Effector memory CD4-positive, alpha-beta T cell (primary cell): ENCODE data around the gene KCTD10.

Experiments used
- DNase-seq, 3 donors: peaks; one replicate each; pipeline ENCODE4 v3.0.0-alpha.2; 2020
- H3K27ac ChIP-seq: 2 replicates; pipeline ENCODE4 v1.7.0; 2013; ENCODE audit warnings: mild to moderate bottlenecking, low read length, moderate library complexity; ENCODE audit not compliant: insufficient read depth, poor library complexity, severe bottlenecking
- H3K27me3 ChIP-seq: replicated peaks from 2 replicates; pipeline ENCODE4 v1.7.0; 2013; ENCODE audit warnings: mild to moderate bottlenecking, low read length; ENCODE audit not compliant: insufficient read depth, control insufficient read depth, poor library complexity, severe bottlenecking
- H3K36me3 ChIP-seq: 2 replicates; pipeline ENCODE4 v1.7.0; 2013; ENCODE audit warnings: mild to moderate bottlenecking, low read length, moderate library complexity; ENCODE audit not compliant: control insufficient read depth, insufficient read depth
- H3K4me1 ChIP-seq: 2 replicates; pipeline ENCODE4 v1.7.0; 2013; ENCODE audit warnings: low read length, mild to moderate bottlenecking; ENCODE audit not compliant: control insufficient read depth, insufficient read depth, poor library complexity, severe bottlenecking
- H3K4me3 ChIP-seq: 2 replicates; pipeline ENCODE4 v1.7.0; 2013; ENCODE audit warnings: low read length, low read depth, mild to moderate bottlenecking; ENCODE audit not compliant: insufficient read depth, poor library complexity, severe bottlenecking
- H3K9me3 ChIP-seq: 2 replicates; pipeline ENCODE4 v1.7.0; 2013; ENCODE audit warnings: mild to moderate bottlenecking, low read length, moderate library complexity; ENCODE audit not compliant: control insufficient read depth

The KCTD10 gene

DNA sequence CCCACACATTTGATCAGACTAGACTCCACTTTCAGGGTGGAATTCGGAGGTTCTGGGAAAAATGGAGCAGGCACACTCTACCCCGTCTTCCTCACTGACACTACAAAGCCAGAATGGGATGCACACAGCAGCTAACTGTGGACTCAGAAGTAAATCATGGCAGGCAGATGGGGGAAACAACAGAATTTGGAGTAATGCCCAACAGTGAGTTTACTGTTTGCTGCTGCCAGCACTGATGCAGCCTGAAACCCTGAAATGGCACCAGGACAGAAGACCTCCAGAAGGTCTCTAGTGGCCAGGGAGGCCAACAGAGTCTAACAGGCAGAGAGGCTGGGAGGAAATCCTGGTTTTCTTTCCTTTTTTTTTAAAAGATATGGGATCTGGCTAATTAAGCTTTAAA lies 24.6 kb downstream of the KCTD10 start:
- Histone ChIP-seq H3K36me3 (peaks cover 78% of the 10 kb centered on the region), H3K27me3 (no peaks in the 10 kb centered on the region), H3K27ac (no peak overlapping the region), H3K4me3 (no peak overlapping the region), H3K9me3 (no peaks in the 10 kb centered on the region), H3K4me1 (no peaks in the 10 kb centered on the region)
- no peak for DNase-seq

DNA sequence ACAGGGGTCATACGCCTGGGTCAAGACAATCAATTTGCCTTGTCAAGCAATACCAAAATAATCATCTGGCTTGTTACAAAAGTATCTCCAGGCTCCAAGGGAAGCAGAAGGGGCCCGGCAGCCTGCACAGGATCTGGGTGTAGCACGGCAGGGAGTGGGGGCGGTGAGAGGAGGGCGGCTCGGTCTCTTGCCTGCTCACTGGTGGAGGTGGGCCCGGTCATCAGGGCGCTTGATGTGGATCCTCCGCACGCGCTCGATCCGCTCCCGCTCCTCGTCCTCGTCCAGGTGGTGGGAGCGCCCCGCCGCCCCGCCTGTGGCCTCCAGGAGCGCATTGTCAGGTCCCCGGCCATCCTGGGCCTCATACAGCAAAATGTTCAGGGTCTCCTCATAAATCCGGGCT lies 25.7 kb downstream of the KCTD10 start:
- Histone ChIP-seq H3K27me3 (no peaks in the 10 kb centered on the region), H3K27ac (no peak overlapping the region), H3K4me1 (no peaks in the 10 kb centered on the region), H3K4me3 (no peak overlapping the region), H3K9me3 (no peaks in the 10 kb centered on the region), H3K36me3 (peaks cover 73% of the 10 kb centered on the region)
- no peak for DNase-seq

DNA sequence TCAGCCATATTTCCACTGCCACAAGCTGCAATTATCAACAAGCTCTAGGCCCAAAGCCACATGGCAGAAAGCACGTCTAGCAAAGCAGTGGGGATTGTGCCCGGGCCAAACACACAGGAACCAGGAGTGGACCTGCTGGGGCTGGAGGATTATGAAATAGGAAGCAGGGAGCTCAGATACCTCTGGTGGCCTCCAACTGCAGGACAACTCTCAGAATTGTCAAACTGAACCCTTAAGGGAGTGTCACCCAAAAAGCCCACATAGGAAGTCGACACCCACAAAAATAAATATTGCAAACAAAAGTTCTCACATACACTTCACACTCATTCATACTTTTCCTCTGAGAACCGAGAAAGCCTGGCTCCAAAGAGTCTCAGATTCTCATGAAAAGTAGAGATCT lies 26.1 kb downstream of the KCTD10 start:
- Histone ChIP-seq H3K27me3 (no peaks in the 10 kb centered on the region), H3K4me3 (no peak overlapping the region), H3K9me3 (no peaks in the 10 kb centered on the region), H3K4me1 (no peaks in the 10 kb centered on the region), H3K36me3 (peaks cover 69% of the 10 kb centered on the region), H3K27ac (no peak overlapping the region)
- DNase-seq = no peak

DNA sequence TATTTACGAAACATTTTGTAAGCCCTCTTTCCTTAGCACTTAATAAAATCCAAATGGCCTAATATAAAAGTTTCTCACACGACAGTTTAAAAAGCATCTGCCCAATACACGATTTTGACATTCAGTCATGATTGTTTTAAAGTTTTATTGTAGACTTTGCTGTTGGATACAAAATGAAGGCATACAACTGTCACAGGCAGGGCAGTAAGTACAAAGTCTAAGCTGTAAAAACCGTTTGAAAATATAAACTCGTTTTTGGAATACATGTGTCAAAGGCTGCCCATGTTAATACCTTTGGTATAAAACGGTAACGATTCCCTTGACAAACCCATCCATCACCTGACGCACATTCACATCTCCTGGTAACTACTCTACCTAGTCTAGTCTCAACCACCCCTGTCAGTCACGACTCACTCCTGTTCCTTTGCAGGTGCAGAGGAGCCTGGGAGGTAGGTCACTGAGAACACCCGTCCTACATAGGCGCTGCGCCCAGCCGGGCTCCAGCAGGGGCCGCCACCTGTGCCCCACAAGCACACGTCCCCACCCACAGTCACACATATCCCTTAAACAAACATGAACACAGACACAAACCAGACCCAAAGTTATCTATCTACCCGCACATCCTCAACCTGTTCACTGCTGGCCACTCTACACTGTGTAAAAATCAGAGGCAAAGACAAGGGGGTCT lies 27.1 kb downstream of the KCTD10 start:
- H3K9me3 ChIP-seq = no peaks in the 10 kb centered on the region
- no peak for DNase-seq
- no peak overlapping the region for H3K27ac ChIP-seq
- H3K4me3 ChIP-seq = no peak overlapping the region
- no peaks in the 10 kb centered on the region for H3K4me1 ChIP-seq
- peaks cover 62% of the 10 kb centered on the region for H3K36me3 ChIP-seq
- H3K27me3 ChIP-seq = no peaks in the 10 kb centered on the region

DNA sequence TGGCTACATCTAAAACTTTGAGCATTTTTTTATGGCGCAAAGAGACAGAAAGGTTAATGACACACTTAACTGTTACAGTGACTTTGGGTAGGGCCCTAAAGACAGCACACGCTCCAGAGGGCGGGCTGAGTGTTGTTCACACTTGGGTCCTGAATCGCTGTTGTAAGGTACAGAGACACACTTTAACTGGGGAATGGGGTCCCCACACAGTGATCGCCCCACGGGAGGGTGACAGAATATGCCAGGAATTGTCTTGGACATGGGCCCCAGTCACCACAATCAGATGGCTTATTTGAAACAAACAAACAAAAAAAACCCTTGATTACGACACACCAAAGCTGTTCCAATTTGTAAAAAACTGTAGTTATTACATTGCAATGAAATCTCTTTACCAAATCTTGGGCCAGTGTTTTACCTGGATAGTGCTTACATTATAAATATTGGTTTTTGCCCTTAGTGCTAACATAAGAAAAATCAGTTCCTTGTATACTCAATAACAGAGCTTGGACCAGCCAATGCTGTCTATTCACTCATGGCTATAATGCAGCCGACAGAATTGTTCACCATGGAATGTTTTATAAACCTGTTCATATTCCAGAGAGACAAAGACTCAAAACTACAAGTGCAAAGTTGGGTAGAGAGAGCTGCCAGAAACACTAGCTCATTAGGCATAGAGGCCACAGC lies 28.3 kb downstream of the KCTD10 start:
- DNase-seq = no peak
- Histone ChIP-seq H3K4me3 (no peak overlapping the region), H3K36me3 (peaks cover 52% of the 10 kb centered on the region), H3K27me3 (no peaks in the 10 kb centered on the region), H3K27ac (no peak overlapping the region), H3K4me1 (no peaks in the 10 kb centered on the region), H3K9me3 (no peaks in the 10 kb centered on the region)

DNA sequence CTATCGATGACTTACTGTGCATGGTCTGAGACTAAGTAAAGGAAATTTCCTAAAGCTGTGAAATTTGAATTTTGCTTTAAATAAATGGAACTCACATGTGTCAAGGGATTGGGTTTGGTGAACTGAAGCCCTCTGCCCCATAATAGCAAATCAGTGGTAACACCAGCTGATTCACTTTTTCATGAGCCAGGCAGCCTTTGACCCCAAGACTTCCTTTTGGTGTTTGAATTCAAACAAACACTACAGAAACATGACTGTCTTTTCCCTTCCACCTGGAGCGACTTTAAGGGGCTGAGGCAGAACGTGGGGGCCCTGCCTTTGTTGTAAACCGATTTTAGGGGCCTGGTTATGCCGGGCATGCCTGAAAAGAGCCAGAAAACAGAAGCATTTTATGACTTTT lies 28.8 kb downstream of the KCTD10 start:
- no peak overlapping the region for H3K27ac ChIP-seq
- H3K36me3 ChIP-seq = peaks cover 47% of the 10 kb centered on the region
- H3K4me1 ChIP-seq = no peaks in the 10 kb centered on the region
- H3K27me3 ChIP-seq = no peaks in the 10 kb centered on the region
- no peak for DNase-seq
- H3K4me3 ChIP-seq = no peak overlapping the region
- no peaks in the 10 kb centered on the region for H3K9me3 ChIP-seq

DNA sequence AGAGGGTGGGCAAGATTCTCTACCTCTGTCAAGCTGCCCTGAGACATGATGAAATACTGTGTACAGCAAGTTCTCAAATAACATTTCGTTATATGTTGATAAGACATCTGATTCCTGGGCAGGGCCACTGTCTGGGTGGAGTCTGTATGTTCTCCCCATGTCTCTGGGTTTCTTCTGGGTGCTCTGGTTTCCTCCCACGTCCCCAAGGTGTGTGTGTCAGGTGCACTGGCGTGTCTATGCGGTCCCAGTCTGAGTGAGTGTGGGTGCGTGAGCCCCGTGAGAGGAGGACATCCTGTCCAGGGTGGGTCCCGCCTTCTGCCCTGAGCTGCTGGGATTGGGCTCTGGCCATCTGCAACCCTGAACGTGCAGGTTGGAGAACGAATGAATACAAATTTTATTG lies 29.6 kb downstream of the KCTD10 start:
- Histone ChIP-seq H3K27ac (no peak overlapping the region), H3K4me1 (no peaks in the 10 kb centered on the region), H3K27me3 (no peaks in the 10 kb centered on the region), H3K4me3 (no peak overlapping the region), H3K9me3 (no peaks in the 10 kb centered on the region), H3K36me3 (peaks cover 43% of the 10 kb centered on the region)
- no peak for DNase-seq

DNA sequence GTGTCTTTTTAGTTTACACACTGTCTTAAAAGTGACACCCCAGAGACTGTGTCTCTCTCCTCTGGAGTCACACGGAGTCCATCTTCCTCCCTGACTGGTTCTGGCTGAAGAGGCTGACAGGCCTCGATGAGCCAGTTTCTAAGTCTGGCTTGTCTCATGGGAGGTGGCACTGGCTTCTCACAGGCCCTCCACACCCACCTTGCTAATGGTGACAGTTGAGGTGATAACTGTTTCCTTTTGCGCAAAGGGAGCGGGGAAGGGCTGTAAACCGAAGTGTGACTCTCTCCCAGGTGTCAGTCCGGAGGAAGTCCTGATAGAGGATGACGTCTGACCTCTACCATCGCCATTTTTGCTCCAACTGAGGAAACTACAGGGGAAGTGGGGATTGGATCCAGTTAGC lies 30.2 kb downstream of the KCTD10 start:
- Histone ChIP-seq H3K4me1 (no peaks in the 10 kb centered on the region), H3K36me3 (peaks cover 36% of the 10 kb centered on the region), H3K27me3 (no peaks in the 10 kb centered on the region), H3K9me3 (no peaks in the 10 kb centered on the region), H3K27ac (no peak overlapping the region), H3K4me3 (no peak overlapping the region)
- DNase-seq = no peak

DNA sequence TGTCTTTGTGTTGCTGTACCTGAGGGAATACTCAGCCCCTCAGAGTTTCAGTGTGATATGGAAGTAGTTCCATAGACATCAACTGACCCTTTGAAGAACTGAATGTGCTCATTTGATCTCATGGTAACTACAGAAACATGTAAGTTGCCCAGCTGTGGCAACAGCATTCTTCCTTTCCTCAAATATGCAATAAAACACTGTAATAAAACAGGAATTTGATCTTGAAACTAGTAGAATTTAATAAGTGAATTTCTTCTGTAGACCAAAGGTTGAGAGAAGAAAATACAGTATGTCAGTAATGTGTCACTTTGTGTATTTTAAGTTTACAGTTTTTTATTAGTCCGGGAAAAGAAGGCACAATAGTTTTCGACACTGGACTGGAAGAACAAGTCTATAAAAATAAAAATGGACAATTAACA lies 31.9 kb downstream of the KCTD10 start:
- Histone ChIP-seq H3K4me3 (no peak overlapping the region), H3K36me3 (peaks cover 24% of the 10 kb centered on the region), H3K4me1 (no peaks in the 10 kb centered on the region), H3K27ac (no peak overlapping the region), H3K27me3 (no peaks in the 10 kb centered on the region), H3K9me3 (no peaks in the 10 kb centered on the region)
- no peak for DNase-seq

DNA sequence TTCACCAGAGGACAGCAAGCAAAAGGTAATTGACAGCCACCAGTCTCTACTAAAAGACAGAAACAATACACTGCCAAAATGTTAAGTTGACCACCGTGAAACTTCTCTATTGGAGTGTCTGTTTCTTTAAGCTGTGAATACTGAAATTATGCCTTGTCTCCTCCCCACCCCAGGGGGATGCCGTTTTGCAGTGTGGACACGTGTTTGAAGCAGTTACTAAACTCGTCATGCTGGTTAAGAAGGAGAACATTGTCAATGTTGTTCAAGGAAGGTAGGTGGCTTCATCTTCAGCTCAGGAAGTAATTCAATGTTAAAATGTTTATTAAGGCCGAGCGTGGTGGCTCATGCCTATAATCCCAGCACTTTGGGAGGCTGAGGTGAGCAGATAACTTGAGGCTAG lies 32.8 kb downstream of the KCTD10 start:
- Histone ChIP-seq H3K36me3 (peaks cover 24% of the 10 kb centered on the region), H3K27ac (no peak overlapping the region), H3K27me3 (no peaks in the 10 kb centered on the region), H3K4me3 (no peak overlapping the region), H3K9me3 (no peaks in the 10 kb centered on the region), H3K4me1 (no peaks in the 10 kb centered on the region)
- no peak for DNase-seq
